Keratinocyte (primary cell): ENCODE measurements around the gene DENND1A. TPM values are rescaled to one million over a fixed set of nuclear protein-coding genes. Genes with fewer than 3 reads are reported as not detected.

Experiments used
- DNase-seq: peaks from one replicate; pipeline ENCODE4 v3.0.0-alpha.2; 2011; ENCODE audit warnings: low read depth, missing footprints, low spot score
- FAIRE-seq: peaks from 2 replicates; lab custom pipeline; 2011; peaks lifted over from hg19 to GRCh38; lab: Jason Lieb, UNC
- H2AFZ ChIP-seq: 2 replicates; pipeline ENCODE4 v1.6.0; 2012; ENCODE audit warnings: low read length, control low read depth, inconsistent platforms; ENCODE audit not compliant: control insufficient read depth
- H3K27ac ChIP-seq: 2 replicates; pipeline ENCODE4 v1.5.1; 2011; ENCODE audit warnings: low read length; ENCODE audit not compliant: control insufficient read depth, insufficient read depth
- H3K27me3 ChIP-seq: 3 replicates; pipeline ENCODE4 v1.6.0; 2011; ENCODE audit warnings: low read length; ENCODE audit not compliant: control insufficient read depth, insufficient read depth; ENCODE audit errors: extremely low read depth
- H3K36me3 ChIP-seq, 2 experiments: 2 replicates in 1 of 2; 3 replicates in 1 of 2; pipeline ENCODE4 v1.5.1; 2011; ENCODE audit warnings: low read length in 2 of 2, mild to moderate bottlenecking in 1 of 2; ENCODE audit not compliant: control insufficient read depth in 2 of 2, insufficient read depth in 2 of 2; ENCODE audit errors: extremely low read depth in 1 of 2
- H3K4me1 ChIP-seq: 3 replicates; pipeline ENCODE4 v1.5.1; 2011; ENCODE audit warnings: low read length; ENCODE audit not compliant: control insufficient read depth, insufficient read depth; ENCODE audit errors: extremely low read depth
- H3K4me2 ChIP-seq: 3 replicates; pipeline ENCODE4 v1.6.0; 2011; ENCODE audit warnings: low read depth, low read length; ENCODE audit not compliant: control insufficient read depth, insufficient read depth; ENCODE audit errors: extremely low read depth
- H3K4me3 ChIP-seq, 3 experiments: fragments of 200-600 bp in 1 of 3; sonication (generic) in 1 of 3; 2 replicates in 2 of 3; 3 replicates in 1 of 3; pipeline ENCODE4 v1.5.1; 2011 to 2016; ENCODE audit warnings: low read length in 3 of 3, mild to moderate bottlenecking in 3 of 3, control low read depth in 2 of 3, inconsistent platforms in 1 of 3, low read depth in 1 of 3, mixed read lengths in 1 of 3, mixed run types in 1 of 3, moderate library complexity in 1 of 3; ENCODE audit not compliant: control insufficient read depth in 2 of 3, insufficient read depth in 2 of 3; ENCODE audit errors: extremely low read depth in 1 of 3
- H3K79me2 ChIP-seq: 2 replicates; pipeline ENCODE4 v1.6.0; 2012; ENCODE audit warnings: low read length; ENCODE audit not compliant: control insufficient read depth, insufficient read depth
- H3K9ac ChIP-seq: 3 replicates; pipeline ENCODE4 v1.6.0; 2011; ENCODE audit warnings: low read length; ENCODE audit not compliant: control insufficient read depth, insufficient read depth; ENCODE audit errors: extremely low read depth
- H3K9me1 ChIP-seq: 3 replicates; pipeline ENCODE4 v1.6.0; 2011; ENCODE audit warnings: low read length; ENCODE audit not compliant: control insufficient read depth, insufficient read depth; ENCODE audit errors: extremely low read depth
- H3K9me3 ChIP-seq: 2 replicates; pipeline ENCODE4 v1.5.1; 2012; ENCODE audit warnings: low read depth, low read length; ENCODE audit not compliant: control insufficient read depth
- H4K20me1 ChIP-seq: 3 replicates; pipeline ENCODE4 v1.6.0; 2011; ENCODE audit warnings: low read length; ENCODE audit not compliant: control insufficient read depth, insufficient read depth; ENCODE audit errors: extremely low read depth
- CTCF ChIP-seq, 3 experiments: IDR thresholded peaks in 1 of 3; conservative IDR thresholded peaks in 1 of 3; optimal IDR thresholded peaks in 1 of 3; 2 replicates in 2 of 3; 3 replicates in 1 of 3; pipeline versions ENCODE3 to v1.5.1; 2011; ENCODE audit warnings: low read length in 3 of 3, mild to moderate bottlenecking in 3 of 3, moderate library complexity in 2 of 3, control low read depth in 1 of 3, inconsistent platforms in 1 of 3; ENCODE audit not compliant: insufficient read depth in 2 of 3; ENCODE audit errors: extremely low read depth in 1 of 3
- EZH2 ChIP-seq: IDR thresholded peaks from one replicate; pipeline ENCODE4 v1.6.1; 2012; ENCODE audit warnings: inconsistent platforms, mild to moderate bottlenecking, low read length, moderate library complexity
- dilution Hi-C: fragments of 300-500 bp; cut with MboI; formaldehyde crosslinking; loops from one replicate; pipeline ENCODE4 v1.7.0; 2020; ENCODE audit warnings: low sequenced_read_pairs; ENCODE audit not compliant: extremely low pct_ligation_motif_present
- polyA plus RNA-seq, 5 experiments: library from polyadenylated mRNA; depleted of rRNA in 3 of 5; stranded (reverse) in 3 of 5; stranded (forward) in 1 of 5; unstranded in 1 of 5; fragments of >200 nt; gene quantifications; 1 replicate in 1 of 5; 2 replicates in 3 of 5; 3 replicates in 1 of 5; pipeline versions ENCODE4 v1.2.1 to v1.2.3, GENCODE V29; 2011 to 2012; ENCODE audit warnings: missing spikeins in 2 of 5, low read depth in 1 of 5, low replicate concordance in 1 of 5

Gene DENND1A
- polyA plus RNA-seq, 1 donor (not counting 4 experiments of a cell fraction or from before 2014, with no cell fraction given), result 13.0 TPM

GRCh38 chr9:123419091-123419490 is 510.8 kb downstream of the DENND1A start:
- H3K4me1 ChIP-seq, result no peaks in the 10 kb centered on the region
- dilution Hi-C loops, result no loop called here
- TF ChIP-seq CTCF (optimal IDR thresholded peaks at IDR 0.05 in 1 of 3, IDR thresholded peaks at IDR 0.05 in 1 of 3, conservative IDR thresholded peaks at IDR 0.05 in 1 of 3; ENCODE audit: extremely low read depth in 1 of 3, insufficient read depth in 2 of 3, low read length in 3 of 3), result no peak
- no peak for TF ChIP-seq EZH2
- no peak overlapping the region for H3K9ac ChIP-seq
- H3K36me3 ChIP-seq, result no peaks in the 10 kb centered on the region
- H3K4me2 ChIP-seq, result no peak overlapping the region
- no peak overlapping the region for H3K27ac ChIP-seq
- H4K20me1 ChIP-seq, result no peaks in the 10 kb centered on the region
- FAIRE-seq (no peak), DNase-seq (no peak)
- no peaks in the 10 kb centered on the region for H3K27me3 ChIP-seq
- H3K9me3 ChIP-seq, result no peaks in the 10 kb centered on the region
- no peaks in the 10 kb centered on the region for H3K9me1 ChIP-seq
- H3K79me2 ChIP-seq, result no peaks in the 10 kb centered on the region
- H2AFZ ChIP-seq, result no peak overlapping the region
- H3K4me3 ChIP-seq, result no peak overlapping the region

GRCh38 chr9:123418506-123418905 is 511.4 kb downstream of the DENND1A start:
- H3K9ac ChIP-seq, result no peak overlapping the region
- FAIRE-seq, result no peak
- dilution Hi-C loops, result no loop called here

More at GRCh38 chr9:123418506-123418905, 511.4 kb downstream of the DENND1A start:
- Histone ChIP-seq H3K4me3 (no peak overlapping the region), H3K4me2 (no peak overlapping the region), H3K27me3 (no peaks in the 10 kb centered on the region), H2AFZ (no peak overlapping the region), H3K9me3 (no peaks in the 10 kb centered on the region), H4K20me1 (no peaks in the 10 kb centered on the region), H3K36me3 (no peaks in the 10 kb centered on the region), H3K27ac (no peak overlapping the region), H3K9me1 (no peaks in the 10 kb centered on the region), H3K79me2 (no peaks in the 10 kb centered on the region), H3K4me1 (no peaks in the 10 kb centered on the region)
- TF ChIP-seq CTCF (optimal IDR thresholded peaks at IDR 0.05 in 1 of 3, IDR thresholded peaks at IDR 0.05 in 1 of 3, conservative IDR thresholded peaks at IDR 0.05 in 1 of 3; ENCODE audit: extremely low read depth in 1 of 3, insufficient read depth in 2 of 3, low read length in 3 of 3) (no peak), EZH2 (no peak)
- DNase-seq, result no peak
